ELR (cell line): ENCODE measurements around the gene SFT2D3.

Source experiments
- DNase-seq: peaks from one replicate; pipeline ENCODE4 v3.0.0-alpha.2; 2015; ENCODE audit warnings: low read depth

SFT2D3 gene

GRCh38 chr2:127664065-127664894 is 37.0 kb upstream of the SFT2D3 start:
- no peak for DNase-seq

- DNase-seq: no peak
These were observed 36.4 kb upstream of the SFT2D3 start for GRCh38 chr2:127664895-127665225.

- DNase-seq: no peak
These were observed 35.9 kb upstream of the SFT2D3 start for GRCh38 chr2:127665267-127665893.

DNA sequence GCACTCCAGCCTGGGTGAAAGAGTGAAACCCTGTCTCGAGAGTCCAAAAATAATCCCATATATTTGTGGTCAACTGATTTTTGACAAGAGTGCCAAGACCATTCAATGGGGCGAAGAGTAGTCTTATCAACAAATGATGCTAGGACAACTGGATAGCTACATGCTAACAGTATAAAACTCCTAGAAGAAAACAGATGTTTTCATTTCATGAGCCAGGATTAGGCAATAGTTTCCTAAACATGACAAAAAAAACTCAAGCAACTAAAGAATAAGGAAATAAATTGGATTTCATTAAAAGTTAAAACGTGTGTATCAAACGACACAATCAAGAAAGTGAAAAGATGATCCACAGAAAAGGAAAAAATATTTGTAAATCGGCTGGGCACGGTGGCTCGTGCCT is 32.2 kb upstream of the SFT2D3 start:
- DNase-seq: no peak

- no peak for DNase-seq
These were observed 31.0 kb upstream of the SFT2D3 start for GRCh38 chr2:127670055-127670956.

DNA sequence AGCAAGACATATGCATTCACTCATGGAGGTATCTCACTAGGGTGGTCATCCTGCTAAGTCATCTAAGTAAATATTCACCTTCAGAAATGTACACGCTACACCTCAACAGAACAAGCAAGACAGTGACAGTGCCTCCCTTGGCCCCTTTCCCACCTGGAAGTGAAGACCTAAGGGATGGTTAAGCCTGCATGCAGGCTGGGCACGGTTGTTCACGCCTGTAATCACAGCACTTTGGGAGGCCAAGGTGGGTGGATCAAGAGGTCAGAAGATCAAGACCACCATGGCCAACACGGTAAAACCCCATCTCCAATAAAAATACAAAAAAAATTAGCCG is 30.4 kb upstream of the SFT2D3 start:
- DNase-seq: no peak

DNA sequence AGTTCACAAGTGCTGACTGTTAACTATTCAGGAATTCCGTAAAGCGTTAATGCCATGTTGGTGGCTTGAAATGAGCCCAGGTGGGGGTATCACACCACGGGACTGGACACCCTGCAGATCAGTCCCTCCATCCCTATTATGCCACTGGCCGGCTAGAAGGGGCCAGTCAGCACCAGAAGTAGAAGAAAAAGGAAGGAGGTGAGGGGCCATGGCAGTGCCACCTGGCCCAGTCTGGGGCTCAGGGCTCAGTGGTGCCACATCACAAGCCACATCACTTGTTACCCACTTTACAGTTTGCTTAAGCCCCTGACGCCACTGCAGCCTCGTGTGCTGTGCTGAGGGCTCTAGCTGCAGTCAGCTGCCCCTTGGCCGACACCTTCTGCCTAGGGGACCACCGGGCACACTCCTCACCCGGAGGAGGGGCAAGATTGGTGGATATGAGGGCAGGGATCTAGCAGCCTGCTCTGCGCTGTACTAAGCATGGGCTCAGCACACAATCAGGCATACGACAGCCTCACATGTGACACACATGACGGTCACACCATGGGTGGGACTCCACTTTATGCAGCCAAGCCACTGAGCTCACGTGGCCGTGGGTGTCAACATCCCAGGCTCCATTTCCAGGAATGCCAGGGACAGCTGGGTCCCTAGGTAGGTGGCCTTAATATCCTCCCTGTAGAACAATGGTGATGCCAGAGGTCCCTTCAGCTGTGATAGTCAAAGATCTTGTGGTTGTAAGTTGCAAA is 29.6 kb upstream of the SFT2D3 start:
- DNase-seq: no peak

DNA sequence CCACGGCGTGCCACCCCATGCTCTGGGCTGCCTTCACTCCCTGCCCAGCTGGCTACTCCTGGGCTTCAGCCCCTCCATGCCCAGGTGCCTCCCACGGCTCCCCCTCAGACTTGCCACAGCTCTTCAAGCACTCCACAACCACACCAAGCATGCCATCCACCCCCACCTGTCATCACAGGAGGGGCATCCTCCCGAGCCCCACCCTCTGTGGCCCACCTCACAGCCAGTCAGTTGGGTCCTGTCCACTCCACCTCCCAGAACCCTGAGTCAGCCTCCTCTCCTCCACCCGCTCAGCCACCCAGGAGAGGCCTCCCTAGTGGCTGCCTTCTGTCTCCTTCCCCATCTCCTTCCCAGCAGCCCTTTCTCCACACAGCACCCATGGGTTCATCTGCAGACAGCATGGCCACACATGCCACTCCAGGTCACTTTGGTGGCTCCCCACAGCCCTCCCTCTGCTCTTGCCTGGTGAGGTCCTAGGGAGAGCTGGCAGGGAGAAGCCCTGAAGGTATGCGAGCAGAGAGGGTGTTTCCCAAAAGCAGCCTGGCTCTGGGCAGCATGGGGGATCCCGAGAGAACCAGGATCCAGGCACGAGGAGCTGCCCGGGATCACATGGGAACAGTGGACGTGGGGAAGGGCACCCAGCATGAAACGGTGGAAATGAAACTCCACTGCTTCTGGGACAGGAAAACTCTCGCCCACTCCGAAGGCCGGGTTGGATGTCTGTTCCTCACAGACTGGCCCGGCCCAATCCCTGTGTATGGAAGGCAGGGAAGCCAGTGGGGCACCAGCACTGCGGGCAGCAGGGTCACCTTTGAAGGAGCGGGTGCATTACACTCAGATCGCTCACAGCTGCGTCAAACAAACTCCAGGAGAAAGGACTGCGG is 28.7 kb upstream of the SFT2D3 start:
- DNase-seq: peak; percentile 13

- no peak for DNase-seq
These were observed 27.8 kb upstream of the SFT2D3 start for GRCh38 chr2:127673291-127674069.

- DNase-seq: peak; percentile 40
These were observed 26.8 kb upstream of the SFT2D3 start for GRCh38 chr2:127674241-127675209.

GRCh38 chr2:127675331-127676261 is 25.7 kb upstream of the SFT2D3 start, which contains the start of gene LIMS2:
Gene LIMS2 (minus strand): TSS chr2:127675530. CDS start chr2:127675024, 506 bp downstream.
- peak; percentile 75 for DNase-seq

- no peak for DNase-seq
These were observed 24.4 kb upstream of the SFT2D3 start for GRCh38 chr2:127676906-127677305.

DNA sequence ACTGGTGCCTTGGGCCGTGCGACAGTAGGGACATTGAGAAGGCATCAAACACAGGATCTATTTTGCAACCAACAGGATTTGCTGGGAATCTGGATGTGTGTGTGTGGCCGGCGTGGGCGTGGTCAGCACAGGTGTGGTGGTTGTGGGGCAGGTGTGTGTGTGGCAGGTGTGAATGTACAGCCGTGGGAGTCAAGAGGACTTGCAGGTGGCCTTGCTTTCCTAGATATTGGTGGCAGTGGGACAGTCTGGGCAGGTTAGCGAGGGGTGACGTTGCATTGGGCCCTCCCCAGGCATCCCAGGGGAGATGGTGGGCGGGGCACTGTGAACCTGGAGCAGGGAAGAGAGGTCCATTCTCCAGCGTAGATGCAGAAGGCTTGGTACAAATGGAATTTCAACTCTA is 22.8 kb upstream of the SFT2D3 start:
- no peak for DNase-seq

- no peak for DNase-seq
These were observed 22.3 kb upstream of the SFT2D3 start for GRCh38 chr2:127678991-127679390.

DNA sequence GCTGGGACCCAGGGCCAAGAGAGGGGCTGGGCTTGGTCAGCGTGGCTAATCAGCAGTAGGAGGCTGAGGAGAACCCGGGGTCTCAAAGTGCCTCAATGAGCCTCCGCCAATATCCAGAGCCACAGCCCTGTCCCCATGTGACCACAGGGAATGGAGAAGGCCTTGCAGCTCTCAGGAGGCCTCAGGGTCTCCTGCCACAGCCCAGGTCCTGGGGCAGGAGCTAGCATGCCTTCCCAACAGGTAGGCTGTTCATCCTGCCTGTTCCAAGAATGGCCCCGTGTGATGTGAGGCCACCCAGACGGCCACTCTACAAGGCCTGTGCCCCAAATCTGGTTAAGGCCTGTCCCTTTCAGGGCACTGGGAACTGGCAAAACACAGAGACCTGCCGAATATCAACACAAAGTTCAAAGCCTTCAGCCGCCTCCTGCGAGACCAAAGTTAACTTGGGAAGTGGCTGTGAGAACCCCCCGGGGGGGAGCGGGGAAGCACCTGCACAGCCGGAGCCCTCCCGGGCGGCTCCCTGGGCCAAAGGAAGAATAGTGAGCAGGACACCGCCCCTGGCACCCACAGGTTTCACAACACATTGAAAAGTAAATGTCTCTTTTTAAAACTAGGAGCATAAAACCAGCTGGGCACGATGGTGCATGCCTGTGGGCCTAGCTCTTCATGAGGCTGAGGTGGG is 21.5 kb upstream of the SFT2D3 start:
- no peak for DNase-seq

DNA sequence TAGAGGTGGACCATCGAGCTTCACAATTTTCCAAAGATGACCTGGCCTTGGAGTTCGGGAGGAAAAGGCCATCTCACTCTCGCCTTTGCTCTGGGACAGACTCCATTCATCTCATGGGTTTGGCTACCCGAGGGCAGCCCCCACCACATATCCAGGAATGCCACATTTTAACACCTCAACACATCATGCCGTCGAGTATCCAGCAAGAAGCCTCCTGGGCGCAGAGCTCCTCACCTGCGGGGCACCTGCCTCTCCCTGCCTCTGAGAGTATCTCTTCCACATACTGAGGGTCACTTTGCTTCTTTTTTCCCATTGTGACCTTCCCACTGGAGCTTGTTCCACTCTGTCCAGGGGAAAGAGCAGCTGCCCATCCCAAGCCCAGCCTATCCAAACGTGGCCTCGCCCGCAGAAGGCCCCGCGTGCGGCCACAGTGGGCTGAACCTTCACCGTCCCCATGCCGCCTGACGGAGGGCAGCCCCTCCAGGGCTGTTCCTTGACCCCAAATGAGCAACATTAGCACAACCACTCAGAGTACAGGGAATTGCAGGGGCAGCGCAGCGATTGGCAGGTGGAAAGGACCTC is 20.5 kb upstream of the SFT2D3 start:
- no peak for DNase-seq

GRCh38 chr2:127681288-127681804 is 20.0 kb upstream of the SFT2D3 start:
- DNase-seq: no peak
